H1 (cell line): ENCODE measurements around the gene PHACTR1. TPM values are rescaled to one million over a fixed set of nuclear protein-coding genes. Genes with fewer than 3 reads are reported as not detected.

ENCODE experiments used
- CBX8 ChIP-seq: fragments of 300-800, 300-1000 bp; sonication (generic); IDR thresholded peaks from 2 replicates; pipeline ENCODE4 v1.7.1; 2016; ENCODE audit warnings: low read depth, low read length, borderline replicate concordance
- EP300 ChIP-seq, 2 experiments: IDR thresholded peaks; 1 replicate in 1 of 2; 2 replicates in 1 of 2; pipeline ENCODE4 v1.6.1; 2011 to 2012; ENCODE audit warnings: low read depth in 2 of 2, low read length in 2 of 2, mild to moderate bottlenecking in 2 of 2, borderline replicate concordance in 1 of 2, inconsistent platforms in 1 of 2, moderate library complexity in 1 of 2
- EZH2 ChIP-seq: fragments of 200-600 bp; sonication (generic); IDR thresholded peaks from 2 replicates; pipeline ENCODE4 v1.7.1; 2012; ENCODE audit warnings: low read depth, mild to moderate bottlenecking, moderate library complexity, low read length, inconsistent platforms; ENCODE audit not compliant: severe bottlenecking
- GTF2F1 ChIP-seq: IDR thresholded peaks from 2 replicates; pipeline ENCODE4 v1.6.1; 2012; ENCODE audit warnings: low read depth, low read length, improper control_type of control experiment, borderline replicate concordance
- KDM4A ChIP-seq: IDR thresholded peaks from one replicate; pipeline ENCODE4 v1.7.1; 2012; ENCODE audit warnings: low read depth, mild to moderate bottlenecking, moderate library complexity, low read length, inconsistent platforms; ENCODE audit not compliant: severe bottlenecking
- polyA plus RNA-seq, 7 experiments: library from polyadenylated mRNA; depleted of rRNA in 3 of 7; stranded (reverse) in 5 of 7; unstranded in 2 of 7; fragments of >200 nt in 5 of 7; fragments of 200-250 nt in 2 of 7; gene quantifications; 1 replicate in 5 of 7; 2 replicates in 1 of 7; 4 replicates in 1 of 7; pipeline versions ENCODE4 v1.2.1 to v1.2.3, GENCODE V29; 2011 to 2013; ENCODE audit warnings: missing spikeins in 2 of 7, mixed read lengths in 2 of 7
- total RNA-seq: library from RNA; stranded (reverse); fragmentation: NEBNext Ultra II Directional; extraction: Animal tissue kit (Norgen Biotek cat#: 25700); gene quantifications from 2 replicates; pipeline ENCODE4 v1.2.1, GENCODE V29; 2021

Gene PHACTR1
- total and polyA plus RNA-seq, 2 of the 8 experiments (the other 6 are each of a cell fraction or from before 2014, with no cell fraction given): 3.9 to 17.1 TPM

DNA sequence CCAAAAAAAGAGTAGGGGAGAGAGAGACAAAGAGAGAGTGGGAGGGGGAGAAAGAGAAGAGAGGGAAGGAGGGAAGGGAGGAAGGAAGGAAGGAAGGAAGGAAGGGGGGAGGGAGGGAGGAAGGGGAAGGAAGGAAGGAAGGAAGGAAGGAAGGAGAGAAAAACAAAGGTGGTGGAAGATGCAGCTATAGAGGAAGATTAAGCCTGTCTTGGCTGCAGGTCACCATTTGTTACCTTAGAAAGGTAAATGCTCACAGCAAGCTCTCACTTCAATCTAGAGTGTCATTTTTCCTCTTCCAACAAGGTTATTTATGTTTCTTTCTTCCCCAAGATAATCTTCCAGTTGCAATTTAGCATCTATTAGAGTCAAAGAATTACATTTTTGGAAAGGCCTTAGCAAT, 284.0 kb downstream of the PHACTR1 start (continued):
- TF ChIP-seq EZH2 (no peak), KDM4A (no peak), CBX8 (no peak), GTF2F1 (no peak), EP300 (IDR thresholded peaks at IDR 0.05; ENCODE audit: borderline replicate concordance in 1 of 2, low read depth in 2 of 2, low read length in 2 of 2) (no peak)
